HFF-Myc (cell line): ENCODE data around the gene COG4.

Source experiments
- DNase-seq: peaks from one replicate; pipeline ENCODE4 v3.0.0-alpha.2; 2011; ENCODE audit warnings: low read depth; ENCODE audit errors: extremely low read depth
- H3K4me3 ChIP-seq: replicated peaks from 2 replicates; pipeline ENCODE4 v1.5.1; 2011; ENCODE audit warnings: low read depth, mild to moderate bottlenecking, control low read depth, low read length
- CTCF ChIP-seq: IDR thresholded peaks from 2 replicates; pipeline ENCODE4 v1.5.1; 2012; ENCODE audit warnings: mild to moderate bottlenecking, low read depth, low read length, control low read depth; ENCODE audit errors: missing control alignments

Gene COG4

GRCh38 chr16:70495425-70496182 is 27.8 kb downstream of the COG4 start:
- no peak for DNase-seq
- no peak for TF ChIP-seq CTCF
- H3K4me3 ChIP-seq = no peak overlapping the region

- no peak for TF ChIP-seq CTCF
- DNase-seq = no peak
- H3K4me3 ChIP-seq = no peak overlapping the region
Observed at GRCh38 chr16:70494777-70495176, 28.6 kb downstream of the COG4 start.

- no peak overlapping the region for H3K4me3 ChIP-seq
- DNase-seq = no peak
- no peak for TF ChIP-seq CTCF
Observed at GRCh38 chr16:70494202-70494770, 29.1 kb downstream of the COG4 start.

- DNase-seq = no peak
- TF ChIP-seq CTCF = no peak
- H3K4me3 ChIP-seq = no peak overlapping the region
Observed at GRCh38 chr16:70493802-70494201, 29.6 kb downstream of the COG4 start.

GRCh38 chr16:70490261-70490660 is 33.1 kb downstream of the COG4 start:
- DNase-seq = no peak
- no peak for TF ChIP-seq CTCF
- no peak overlapping the region for H3K4me3 ChIP-seq

GRCh38 chr16:70484867-70485266 is 38.5 kb downstream of the COG4 start:
- H3K4me3 ChIP-seq = no peak overlapping the region
- no peak for TF ChIP-seq CTCF
- DNase-seq = no peak
